Peyer's patch (tissue), 4 donors: ENCODE results near the gene TGFBR2. TPM values are rescaled to one million over a fixed set of nuclear protein-coding genes. Genes with fewer than 3 reads are reported as not detected.

Experiments
- DNase-seq, 3 donors: peaks; one replicate each; pipeline ENCODE4 v3.0.0-alpha.2; 2017 to 2019
- H3K27ac ChIP-seq, 4 donors: fragments of 200-600 bp; sonication (generic); one replicate each; pipeline ENCODE4 v1.5.1; 2016 to 2019
- H3K27me3 ChIP-seq, 2 donors: fragments of 200-600 bp; sonication (generic); one replicate each; pipeline ENCODE4 v1.5.1; 2019
- H3K36me3 ChIP-seq, 3 donors: fragments of 200-600 bp; sonication (generic); one replicate each; pipeline ENCODE4 v1.5.1; 2016 to 2019
- H3K4me1 ChIP-seq, 4 donors: fragments of 200-600 bp; sonication (generic); one replicate each; pipeline ENCODE4 v1.5.1; 2016 to 2019
- H3K4me3 ChIP-seq, 4 donors: fragments of 200-600 bp; sonication (generic); 1 replicate in 3 of 4; 2 replicates in 1 of 4; pipeline ENCODE4 v1.5.1; 2016 to 2019; ENCODE audit warnings: mild to moderate bottlenecking in 1 of 4
- H3K9me3 ChIP-seq, 4 donors: fragments of 200-600 bp; sonication (generic); one replicate each; pipeline ENCODE4 v1.5.1; 2016 to 2019; ENCODE audit warnings: mild to moderate bottlenecking in 1 of 4
- CTCF ChIP-seq, 6 experiments: fragments of 450-650 bp in 4 of 6; fragments of 200-600 bp in 2 of 6; sonication (generic) in 1 of 6; IDR thresholded peaks; one replicate each; pipeline ENCODE4 v1.5.1; 2017 to 2019; ENCODE audit warnings: antibody characterized with exemption in 6 of 6, mild to moderate bottlenecking in 3 of 6, moderate library complexity in 1 of 6
- POLR2A ChIP-seq, 2 donors: fragments of 450-650 bp; IDR thresholded peaks; one replicate each; pipeline ENCODE4 v1.5.1; 2017; ENCODE audit warnings: antibody characterized with exemption in 2 of 2, mild to moderate bottlenecking in 2 of 2, moderate library complexity in 2 of 2
- total RNA-seq, 4 donors: library from RNA; depleted of rRNA; stranded (reverse); fragments of >200 nt; gene quantifications; one replicate each; pipeline ENCODE4 v1.1.0, GENCODE V29; 2016

TGFBR2 gene
- total RNA-seq, 4 donors from 2014 or later = 51.8 to 127 (median 105) TPM

DNA sequence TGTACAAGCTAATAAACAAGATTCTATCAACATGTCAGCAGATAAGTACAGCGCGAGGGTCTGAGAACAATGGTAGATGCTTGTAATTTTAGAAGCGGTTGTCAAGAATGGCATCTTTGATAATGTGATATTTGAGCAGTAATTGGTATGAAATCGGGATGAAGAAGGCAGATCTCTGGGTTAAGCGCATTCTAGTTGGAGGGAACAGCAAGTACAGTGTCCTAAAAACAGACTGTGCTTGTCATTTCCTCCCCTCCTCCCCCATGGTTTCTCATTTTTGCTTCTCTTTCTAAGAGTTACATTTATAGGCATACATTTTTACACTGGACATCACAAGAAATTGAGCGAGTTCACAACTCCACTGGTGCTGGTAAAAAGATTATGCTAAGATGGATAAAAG is 23.3 kb downstream of the TGFBR2 start:
- Histone ChIP-seq H3K27me3 (no peaks in the 10 kb centered on the region), H3K36me3 (peaks cover 0 to 3% (median 0%) of the 10 kb centered on the region in 3 donors), H3K4me1 (peaks cover 0 to 73% (median 41%) of the 10 kb centered on the region in 4 donors), H3K9me3 (no peaks in the 10 kb centered on the region), H3K27ac (peak overlapping the region; percentile 70 to 83 (median 78)), H3K4me3 (no peak overlapping the region)
- TF ChIP-seq CTCF (IDR thresholded peaks at IDR 0.05) (no peak), POLR2A (IDR thresholded peaks at IDR 0.05) (no peak)
- no peak for DNase-seq

DNA sequence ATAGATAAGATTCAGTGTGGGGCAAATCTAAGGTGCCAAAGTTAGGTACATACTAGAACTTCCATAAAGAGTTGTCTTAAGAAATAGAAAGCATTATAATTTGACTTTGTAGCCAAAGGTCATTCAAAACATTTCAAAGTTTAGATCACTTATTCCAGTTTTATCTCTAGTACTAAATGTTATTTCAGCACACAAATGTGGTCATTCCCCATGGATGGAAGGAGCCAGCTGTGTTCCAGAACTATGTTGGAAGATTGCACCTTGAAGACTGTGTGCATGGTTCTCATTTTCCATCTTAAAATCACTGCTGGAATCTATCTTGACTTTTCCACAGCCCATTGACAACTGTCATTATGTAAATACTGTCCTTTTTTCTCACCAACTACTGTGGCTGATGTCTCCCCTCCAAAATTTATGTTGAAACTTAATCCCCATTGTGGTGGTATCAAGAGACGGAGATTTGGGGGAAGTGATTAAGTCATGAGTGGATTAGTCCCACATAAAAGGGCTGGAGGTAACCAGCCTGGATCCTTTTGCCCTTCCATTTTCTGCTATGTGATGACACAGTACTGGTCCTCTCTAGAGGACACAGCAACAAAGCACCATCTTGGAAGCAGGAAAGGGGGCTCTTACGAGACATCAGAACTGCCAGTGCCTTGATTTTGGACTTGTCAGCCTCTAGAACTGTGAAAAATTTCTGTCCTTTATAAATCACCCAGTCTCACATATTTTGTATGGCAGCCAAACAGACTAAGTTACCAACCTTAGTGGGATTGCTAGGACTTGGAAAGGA is 24.0 kb downstream of the TGFBR2 start:
- no peak for TF ChIP-seq CTCF (IDR thresholded peaks at IDR 0.05)
- TF ChIP-seq POLR2A (IDR thresholded peaks at IDR 0.05) = no peak
- DNase-seq = no peak
- peak overlapping the region; percentile 70 to 83 (median 78) for H3K27ac ChIP-seq
- peaks cover 4 to 76% (median 41%) of the 10 kb centered on the region in 4 donors for H3K4me1 ChIP-seq
- H3K27me3 ChIP-seq = no peaks in the 10 kb centered on the region
- H3K36me3 ChIP-seq = peaks cover 0 to 3% (median 0%) of the 10 kb centered on the region in 3 donors
- H3K4me3 ChIP-seq = no peak overlapping the region
- no peaks in the 10 kb centered on the region for H3K9me3 ChIP-seq

GRCh38 chr3:30631243-30631904 is 25.0 kb downstream of the TGFBR2 start:
- peak overlapping the region; percentile 70 to 83 (median 78) for H3K27ac ChIP-seq
- H3K4me1 ChIP-seq = peaks cover 4 to 67% (median 39%) of the 10 kb centered on the region in 4 donors
- no peak for TF ChIP-seq POLR2A (IDR thresholded peaks at IDR 0.05)
- peak in 3 of 6 experiments; percentile 38 to 57 (median 45) for TF ChIP-seq CTCF (IDR thresholded peaks at IDR 0.05)
- no peaks in the 10 kb centered on the region for H3K27me3 ChIP-seq
- no peaks in the 10 kb centered on the region for H3K9me3 ChIP-seq
- peaks cover 0 to 3% (median 0%) of the 10 kb centered on the region in 3 donors for H3K36me3 ChIP-seq
- no peak overlapping the region for H3K4me3 ChIP-seq
- no peak for DNase-seq

GRCh38 chr3:30632065-30632464 is 25.7 kb downstream of the TGFBR2 start:
- no peaks in the 10 kb centered on the region for H3K27me3 ChIP-seq
- no peaks in the 10 kb centered on the region for H3K9me3 ChIP-seq
- TF ChIP-seq CTCF (IDR thresholded peaks at IDR 0.05) (no peak), POLR2A (IDR thresholded peaks at IDR 0.05) (no peak)
- H3K27ac ChIP-seq = peak overlapping the region; percentile 55 to 83 (median 78)
- peaks cover 0 to 3% (median 0%) of the 10 kb centered on the region in 3 donors for H3K36me3 ChIP-seq
- peaks cover 4 to 63% (median 37%) of the 10 kb centered on the region in 4 donors for H3K4me1 ChIP-seq
- H3K4me3 ChIP-seq = no peak overlapping the region
- no peak for DNase-seq

DNA sequence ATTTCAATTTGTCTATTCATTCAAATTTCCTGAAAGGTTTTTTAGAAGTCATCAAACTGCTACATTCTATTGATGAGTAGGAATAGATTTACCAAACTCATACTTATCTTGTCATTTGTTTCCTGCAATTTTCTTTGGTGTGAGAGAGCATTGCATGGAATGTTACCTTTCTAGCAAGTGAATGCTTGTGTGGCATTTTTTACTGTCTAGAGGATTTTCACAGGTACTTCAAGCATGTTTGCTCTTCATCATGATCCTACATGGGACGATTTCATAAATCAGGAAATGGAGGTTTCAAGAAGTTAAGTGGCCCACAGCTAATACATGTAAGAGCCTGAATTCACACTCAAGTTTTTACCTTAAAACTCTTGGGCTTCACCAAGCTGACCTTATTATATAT is 26.1 kb downstream of the TGFBR2 start:
- Histone ChIP-seq H3K27me3 (no peaks in the 10 kb centered on the region), H3K4me3 (no peak overlapping the region), H3K36me3 (peaks cover 0 to 3% (median 0%) of the 10 kb centered on the region in 3 donors), H3K4me1 (peaks cover 4 to 63% (median 42%) of the 10 kb centered on the region in 4 donors), H3K27ac (peak overlapping the region; percentile 28 to 83 (median 78)), H3K9me3 (no peaks in the 10 kb centered on the region)
- TF ChIP-seq CTCF (IDR thresholded peaks at IDR 0.05) = no peak
- no peak for TF ChIP-seq POLR2A (IDR thresholded peaks at IDR 0.05)
- DNase-seq = no peak
